Right lobe of liver (tissue), 4 donors: Measurements from ENCODE around the gene AASDH.

ENCODE experiments used
- POLR2A ChIP-seq: fragments of 450-650 bp; IDR thresholded peaks from one replicate; pipeline ENCODE4 v1.6.1; 2017; ENCODE audit warnings: antibody characterized with exemption, mild to moderate bottlenecking
- TF ChIP-seq, protein P1 (sequence below), 4 donors: fragments of 200-600 bp in 3 of 4; fragments of 450-650 bp in 1 of 4; IDR thresholded peaks; one replicate each; pipeline versions ENCODE4 v1.5.1 to v1.8.0; 2016 to 2022; ENCODE audit warnings: antibody characterized with exemption in 4 of 4, mild to moderate bottlenecking in 2 of 4
- donor health status: DM: no; HTN: no; CAD: no.
- donor health status: DM: no; HTN: no; CAD: no.
- donor health status: DM: no; HTN: yes; CAD: no.

DNA sequence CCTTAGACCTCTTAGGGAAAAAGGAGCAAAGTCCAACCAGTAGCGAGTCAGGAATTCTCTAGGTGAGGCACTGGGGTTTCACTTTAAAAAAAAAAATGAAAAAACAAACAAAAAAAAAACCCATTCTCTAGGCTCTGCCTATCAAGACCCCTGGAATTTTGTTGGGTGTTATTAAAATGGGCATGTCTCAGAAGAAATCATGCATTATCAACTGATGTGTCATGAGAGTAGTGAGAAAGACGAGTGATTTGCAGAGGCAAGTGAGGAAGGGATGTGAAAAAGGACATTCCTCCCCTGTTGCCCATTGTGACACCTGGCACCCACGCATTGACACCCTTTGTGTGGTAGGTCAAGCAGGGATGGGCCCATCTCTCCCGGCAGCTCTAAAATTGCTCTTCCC, 78.9 kb downstream of the AASDH start:
- TF ChIP-seq, protein P1, sequence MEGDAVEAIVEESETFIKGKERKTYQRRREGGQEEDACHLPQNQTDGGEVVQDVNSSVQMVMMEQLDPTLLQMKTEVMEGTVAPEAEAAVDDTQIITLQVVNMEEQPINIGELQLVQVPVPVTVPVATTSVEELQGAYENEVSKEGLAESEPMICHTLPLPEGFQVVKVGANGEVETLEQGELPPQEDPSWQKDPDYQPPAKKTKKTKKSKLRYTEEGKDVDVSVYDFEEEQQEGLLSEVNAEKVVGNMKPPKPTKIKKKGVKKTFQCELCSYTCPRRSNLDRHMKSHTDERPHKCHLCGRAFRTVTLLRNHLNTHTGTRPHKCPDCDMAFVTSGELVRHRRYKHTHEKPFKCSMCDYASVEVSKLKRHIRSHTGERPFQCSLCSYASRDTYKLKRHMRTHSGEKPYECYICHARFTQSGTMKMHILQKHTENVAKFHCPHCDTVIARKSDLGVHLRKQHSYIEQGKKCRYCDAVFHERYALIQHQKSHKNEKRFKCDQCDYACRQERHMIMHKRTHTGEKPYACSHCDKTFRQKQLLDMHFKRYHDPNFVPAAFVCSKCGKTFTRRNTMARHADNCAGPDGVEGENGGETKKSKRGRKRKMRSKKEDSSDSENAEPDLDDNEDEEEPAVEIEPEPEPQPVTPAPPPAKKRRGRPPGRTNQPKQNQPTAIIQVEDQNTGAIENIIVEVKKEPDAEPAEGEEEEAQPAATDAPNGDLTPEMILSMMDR (IDR thresholded peaks at IDR 0.05), result no peak
- no peak for TF ChIP-seq POLR2A
